GM18873 (cell line): ENCODE results near the gene CHST9.

Source experiments
- ATAC-seq: cut with Tn5 transposase; IDR thresholded peaks from one replicate; pipeline ENCODE4 v1.9.1; 2021; ENCODE audit warnings: mild to moderate bottlenecking, moderate library complexity, moderate number of reproducible peaks; ENCODE audit not compliant: unreplicated experiment, low FRiP score

The CHST9 gene

DNA sequence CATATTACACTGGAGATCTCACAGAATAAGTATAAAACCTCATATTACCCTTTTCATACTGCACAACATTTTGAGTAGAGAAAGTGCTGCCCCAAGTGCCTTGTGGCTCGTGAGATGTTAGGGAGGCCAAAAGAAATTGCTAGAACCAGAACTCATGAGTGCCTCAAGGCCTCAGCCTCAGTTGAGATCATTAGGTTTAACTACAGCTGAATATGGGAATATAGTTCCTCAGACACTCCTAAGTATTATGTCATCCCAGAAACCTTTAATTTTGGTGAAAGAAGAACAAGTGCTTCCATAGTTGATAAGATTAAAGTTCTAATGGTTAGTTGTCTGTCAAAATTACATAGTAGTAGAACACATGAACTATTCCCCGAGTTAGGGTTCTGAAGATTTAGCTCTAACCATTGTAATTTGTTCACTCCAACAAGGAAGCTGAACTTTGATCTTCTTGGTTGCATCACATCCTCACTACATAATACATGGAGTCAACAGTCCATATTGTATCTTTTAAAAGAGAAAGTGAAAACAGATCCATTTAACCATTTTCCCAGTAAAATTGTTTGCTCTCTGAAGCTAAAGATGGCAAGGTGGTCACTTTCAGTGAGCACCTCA is 310.0 kb downstream of the CHST9 start:
- ATAC-seq = no peak

DNA sequence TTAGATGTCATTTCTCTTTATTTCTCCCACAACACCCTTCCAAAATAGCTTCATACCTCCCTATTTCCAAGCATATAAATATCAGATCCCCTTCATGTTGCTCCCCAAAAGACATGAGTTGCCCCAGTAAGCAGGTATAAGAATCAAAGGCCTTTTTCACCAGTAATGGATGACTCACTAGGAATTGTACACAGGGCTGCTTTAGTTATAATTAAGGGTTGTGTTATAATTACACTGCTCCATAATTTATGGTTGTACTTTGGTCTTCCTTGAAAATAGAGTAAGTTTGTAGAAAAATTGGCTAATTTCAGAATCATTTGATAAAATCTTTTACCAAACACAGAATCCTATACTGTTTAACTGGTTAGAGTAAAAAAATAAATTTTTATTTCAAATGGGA is 310.8 kb downstream of the CHST9 start:
- no peak for ATAC-seq

DNA sequence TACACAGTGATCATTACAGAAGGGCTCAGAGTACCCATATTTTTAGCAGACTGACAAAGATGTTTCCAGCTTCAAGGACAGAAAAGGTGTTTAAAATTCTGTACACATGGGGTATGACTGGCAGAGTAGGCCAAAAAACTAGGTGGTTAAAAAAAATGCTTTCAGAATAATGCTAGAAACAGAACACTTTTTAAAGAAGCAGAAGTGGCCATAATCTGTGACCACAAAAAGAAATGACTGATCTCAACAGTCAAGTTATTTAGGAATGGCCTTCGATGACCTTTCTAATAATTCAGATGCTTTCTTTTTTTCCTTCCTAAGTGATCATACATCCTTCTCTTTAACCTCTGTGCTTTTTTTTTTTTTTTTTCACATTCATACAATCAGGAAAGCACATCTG is 315.5 kb downstream of the CHST9 start:
- ATAC-seq = no peak

DNA sequence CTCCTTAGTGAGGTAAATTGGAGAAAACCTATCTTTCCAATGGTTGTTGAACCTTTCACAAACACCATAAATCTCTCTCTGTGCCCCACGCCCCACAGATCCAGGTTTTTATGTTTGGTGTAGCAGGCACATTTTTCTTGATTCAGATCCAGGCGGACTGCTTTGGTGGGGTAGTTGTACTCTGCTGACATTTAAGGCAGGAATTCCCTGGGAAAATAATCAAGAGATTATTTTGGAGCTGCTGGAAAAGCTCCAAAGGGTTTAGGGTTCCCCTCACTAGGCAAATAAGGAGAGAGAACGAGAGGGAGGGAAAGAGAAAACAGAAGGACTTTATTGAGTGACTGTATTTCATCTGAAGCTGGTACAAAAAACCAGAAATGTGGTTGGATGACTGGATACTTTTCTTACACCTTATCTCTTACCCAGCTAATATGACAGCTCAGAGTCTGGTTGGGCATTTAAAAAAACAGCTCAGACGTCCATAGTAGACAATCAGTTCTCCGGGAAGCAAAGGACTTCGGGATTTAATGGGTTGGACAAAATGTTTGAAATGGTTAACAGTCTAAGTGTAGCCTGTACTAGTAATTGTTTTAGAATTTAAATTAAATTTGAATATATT is 316.0 kb downstream of the CHST9 start:
- ATAC-seq = no peak

DNA sequence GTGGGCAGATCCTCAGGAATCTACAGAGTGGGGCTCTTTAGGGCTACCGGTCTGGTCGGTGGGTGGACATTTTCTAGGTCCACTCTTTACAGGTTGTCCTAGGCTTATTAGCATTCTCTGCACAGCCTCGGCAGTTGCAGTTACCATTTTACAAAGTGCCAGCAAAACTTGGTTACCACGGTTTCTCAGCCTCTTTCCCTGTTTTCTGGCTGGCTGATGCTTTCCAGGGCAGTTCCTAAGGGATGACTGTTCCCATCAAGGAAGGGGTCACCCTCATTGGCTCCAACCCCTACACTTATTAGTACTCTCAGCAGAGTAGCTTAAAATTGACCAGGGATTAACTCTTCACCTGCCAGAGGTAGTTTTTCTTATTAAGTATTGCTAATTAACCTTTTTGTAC is 317.6 kb downstream of the CHST9 start:
- no peak for ATAC-seq

DNA sequence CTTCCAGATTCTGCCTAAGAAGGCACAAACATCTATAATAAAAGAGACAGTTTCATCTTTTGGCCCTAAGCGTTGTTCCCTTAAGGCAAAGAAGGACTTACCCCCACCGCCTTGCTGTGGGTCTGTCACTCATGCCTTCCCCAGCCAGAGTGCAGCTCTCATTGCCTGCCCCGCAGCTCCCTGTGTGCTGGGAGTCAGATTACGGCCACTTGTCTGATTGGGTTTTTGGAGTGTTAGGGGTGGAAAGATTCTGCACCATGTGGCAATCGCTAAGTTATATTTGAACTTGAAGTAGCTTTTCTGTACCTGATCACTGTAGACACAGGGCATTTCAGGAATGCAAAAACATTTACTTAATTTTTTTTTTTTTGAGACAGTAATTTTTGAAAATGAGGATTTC is 319.6 kb downstream of the CHST9 start, which contains the start of gene AQP4:
TSS of gene AQP4 (minus strand) at position 151 of the 400 bp plus-strand sequence. CDS start at position 133, 18 bp downstream.
- ATAC-seq = no peak

DNA sequence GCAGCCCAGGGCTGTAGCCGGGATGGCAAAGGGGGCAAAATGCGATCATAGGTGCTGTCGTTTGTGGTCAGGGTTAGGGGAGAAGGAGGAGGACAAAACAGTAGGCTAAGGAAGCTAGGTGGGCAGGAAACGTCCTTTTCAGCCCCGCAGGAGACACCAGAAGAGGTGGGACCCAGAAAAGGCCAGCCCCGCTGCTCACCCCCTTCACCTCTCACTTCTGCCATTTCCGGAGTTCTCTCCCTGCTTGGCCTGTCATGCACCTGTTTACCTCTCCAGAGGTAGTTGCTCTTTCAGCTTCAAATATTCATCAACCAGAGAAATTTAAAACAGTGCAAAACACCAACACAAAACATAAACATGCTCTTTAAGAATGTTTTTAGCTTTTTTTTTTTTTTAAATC is 320.4 kb downstream of the CHST9 start:
- no peak for ATAC-seq

DNA sequence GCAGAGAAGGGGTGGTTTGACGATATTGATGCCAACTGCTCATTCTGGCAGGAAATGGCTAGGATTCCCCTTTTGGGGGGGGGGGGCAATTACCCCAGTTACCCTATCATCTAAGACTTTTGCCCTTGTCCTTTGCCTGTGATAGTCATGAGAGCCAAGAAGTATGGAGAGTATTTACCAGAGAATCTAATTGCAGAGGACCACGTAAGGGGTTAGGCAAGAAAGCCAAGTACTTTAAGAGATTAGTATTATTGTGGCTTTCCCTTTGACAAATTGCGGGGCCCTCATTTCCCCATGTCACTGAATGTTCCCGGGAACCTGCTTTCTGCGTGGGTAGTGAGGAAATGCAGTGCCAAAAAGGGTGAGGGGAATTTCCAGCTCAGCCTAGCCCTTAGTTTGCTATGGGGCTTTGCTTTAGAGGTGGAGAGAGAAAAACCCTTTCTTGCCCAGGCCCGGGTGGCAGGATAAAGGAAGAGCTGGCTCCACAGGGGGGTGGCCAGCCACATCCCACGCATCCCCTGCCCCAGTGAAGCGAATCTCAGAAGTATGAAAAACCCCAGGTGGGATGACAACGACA is 321.1 kb downstream of the CHST9 start:
- ATAC-seq = no peak

DNA sequence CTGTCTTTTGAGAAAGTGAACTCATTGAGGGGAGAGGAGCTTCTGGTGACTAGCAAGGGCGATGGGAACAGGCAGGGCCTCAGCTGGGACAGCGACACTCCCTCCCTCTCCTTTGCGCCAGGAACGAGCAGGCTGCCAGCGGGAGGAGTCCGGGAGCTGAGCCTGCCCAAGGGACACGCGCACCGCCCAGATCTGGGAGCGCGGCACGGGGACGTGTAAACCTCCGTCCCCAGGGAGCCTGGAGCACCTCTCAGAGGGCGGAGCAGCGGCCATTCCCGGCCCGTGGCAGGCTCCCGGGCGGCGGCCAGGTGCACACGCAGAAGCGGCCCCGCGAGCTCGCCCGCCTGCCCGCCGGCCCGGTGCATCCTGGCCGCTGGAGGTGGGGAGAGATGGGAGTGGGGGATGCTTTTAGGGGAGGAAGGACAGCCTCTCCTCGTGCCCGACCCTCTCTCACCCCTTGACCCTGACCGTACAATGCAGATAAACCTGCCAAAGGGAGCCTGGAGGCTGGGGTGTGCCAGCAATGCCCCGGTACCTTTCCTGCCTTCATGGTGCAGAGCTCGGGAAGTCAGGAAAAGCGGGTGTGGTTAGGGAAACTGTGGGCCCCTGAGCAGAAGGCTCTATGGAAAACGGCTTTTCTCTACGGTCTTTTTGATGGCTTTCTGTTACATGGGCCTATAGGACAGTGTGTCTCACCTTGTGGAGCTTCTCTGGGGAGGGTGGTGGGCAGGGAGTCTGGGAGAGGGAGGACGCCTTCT is 321.8 kb downstream of the CHST9 start:
- no peak for ATAC-seq

DNA sequence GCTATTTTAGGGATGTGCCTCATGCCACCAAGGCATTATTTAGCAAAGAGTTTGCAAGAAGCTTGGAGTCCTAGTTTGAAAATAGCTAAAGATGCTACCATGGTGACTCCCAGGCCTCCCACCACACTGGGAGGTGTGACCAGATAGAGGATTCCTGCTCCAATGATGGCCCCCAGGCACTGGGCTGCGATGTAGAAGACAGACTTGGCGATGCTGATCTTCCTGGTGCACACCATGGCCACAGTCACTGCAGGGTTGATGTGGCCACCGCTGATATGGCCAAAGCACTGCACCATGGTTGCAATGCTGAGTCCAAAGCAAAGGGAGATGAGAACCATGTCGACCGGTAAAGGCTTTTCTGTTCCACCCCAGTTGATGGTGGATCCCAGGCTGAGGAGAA is 323.0 kb downstream of the CHST9 start:
- no peak for ATAC-seq
